HFFc6 (cell line): ENCODE measurements around the gene GOLGA2. TPM values are rescaled to one million over a fixed set of nuclear protein-coding genes. Genes with fewer than 3 reads are reported as not detected.
A peak's percentile ranks its signal among the peaks of the same experiment; 100 is the strongest.

ENCODE experiments used
- DNase-seq: peaks from one replicate; pipeline ENCODE4 v3.0.0-alpha.2; 2018
- H3K27ac Mint-ChIP-seq: 2 replicates; pipeline ENCODE4 v1.8.0; 2020; ENCODE audit warnings: mild to moderate bottlenecking, mixed read lengths
- H3K27me3 Mint-ChIP-seq: 2 replicates; pipeline ENCODE4 v1.8.0; 2021; ENCODE audit warnings: mild to moderate bottlenecking, moderate library complexity, mixed read lengths; ENCODE audit not compliant: insufficient read depth
- H3K36me3 Mint-ChIP-seq: 2 replicates; pipeline ENCODE4 v1.8.0; 2021; ENCODE audit warnings: low read depth, mixed read lengths
- H3K4me1 Mint-ChIP-seq: 2 replicates; pipeline ENCODE4 v1.8.0; 2020; ENCODE audit warnings: low read depth, mixed read lengths
- H3K4me3 Mint-ChIP-seq: 2 replicates; pipeline ENCODE4 v1.8.0; 2020; ENCODE audit warnings: mild to moderate bottlenecking, moderate library complexity, mixed read lengths
- H3K9me3 Mint-ChIP-seq: 2 replicates; pipeline ENCODE4 v1.8.0; 2020; ENCODE audit warnings: mild to moderate bottlenecking, mixed read lengths
- total RNA-seq, 6 experiments: library from RNA; stranded (reverse); fragmentation: NEBNext Ultra II Directional; extraction: Animal tissue kit (Norgen Biotek cat#: 25700); gene quantifications; 2 replicates in 1 of 6; 3 replicates in 5 of 6; pipeline ENCODE4 v1.2.3, GENCODE V29; 2021
- TF ChIP-seq, protein P1 (sequence below): fragments of 200-600 bp; sonication (generic); IDR thresholded peaks from 2 replicates; pipeline ENCODE4 v1.5.0; 2021; ENCODE audit warnings: antibody characterized with exemption, mild to moderate bottlenecking

GOLGA2 gene
- total RNA-seq, 6 experiments from 2014 or later, result 142 to 167 (median 156) TPM

DNA sequence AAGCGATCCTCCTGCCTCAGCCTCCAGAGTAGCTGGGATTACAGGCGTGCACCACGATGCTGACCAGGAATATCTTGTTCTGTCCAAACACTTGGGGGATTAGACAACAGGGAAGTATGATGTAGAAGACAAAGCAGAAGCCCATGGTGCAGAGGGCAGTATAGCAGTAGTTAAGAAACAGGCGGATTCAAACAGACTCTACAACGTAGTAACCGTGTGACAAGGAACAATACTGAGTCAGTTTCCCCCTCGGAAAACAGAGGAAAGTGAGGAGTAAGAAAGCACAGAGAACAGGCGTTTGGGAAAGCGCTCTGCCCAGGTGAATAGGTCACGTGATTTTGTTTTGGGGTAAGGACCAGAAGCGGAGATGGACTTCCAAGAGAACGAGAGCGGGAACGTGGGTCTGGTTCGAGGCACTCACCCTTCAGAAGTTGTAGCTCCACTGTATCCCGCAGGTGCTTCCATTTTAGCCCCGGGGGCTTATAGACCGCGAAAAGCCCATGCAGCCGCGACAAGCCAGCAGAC lies 46.1 kb upstream of the GOLGA2 start:
- H3K9me3 Mint-ChIP-seq, result no peaks in the 10 kb centered on the region
- peaks cover 2% of the 10 kb centered on the region for H3K27me3 Mint-ChIP-seq
- no peak for DNase-seq
- H3K4me3 Mint-ChIP-seq, result peak overlapping the region; percentile 95
- peaks cover 9% of the 10 kb centered on the region; the same call in 1 of the 2 replicates for H3K36me3 Mint-ChIP-seq
- H3K4me1 Mint-ChIP-seq, result peaks cover 5% of the 10 kb centered on the region; the same call in 1 of the 2 replicates
- TF ChIP-seq, protein P1, sequence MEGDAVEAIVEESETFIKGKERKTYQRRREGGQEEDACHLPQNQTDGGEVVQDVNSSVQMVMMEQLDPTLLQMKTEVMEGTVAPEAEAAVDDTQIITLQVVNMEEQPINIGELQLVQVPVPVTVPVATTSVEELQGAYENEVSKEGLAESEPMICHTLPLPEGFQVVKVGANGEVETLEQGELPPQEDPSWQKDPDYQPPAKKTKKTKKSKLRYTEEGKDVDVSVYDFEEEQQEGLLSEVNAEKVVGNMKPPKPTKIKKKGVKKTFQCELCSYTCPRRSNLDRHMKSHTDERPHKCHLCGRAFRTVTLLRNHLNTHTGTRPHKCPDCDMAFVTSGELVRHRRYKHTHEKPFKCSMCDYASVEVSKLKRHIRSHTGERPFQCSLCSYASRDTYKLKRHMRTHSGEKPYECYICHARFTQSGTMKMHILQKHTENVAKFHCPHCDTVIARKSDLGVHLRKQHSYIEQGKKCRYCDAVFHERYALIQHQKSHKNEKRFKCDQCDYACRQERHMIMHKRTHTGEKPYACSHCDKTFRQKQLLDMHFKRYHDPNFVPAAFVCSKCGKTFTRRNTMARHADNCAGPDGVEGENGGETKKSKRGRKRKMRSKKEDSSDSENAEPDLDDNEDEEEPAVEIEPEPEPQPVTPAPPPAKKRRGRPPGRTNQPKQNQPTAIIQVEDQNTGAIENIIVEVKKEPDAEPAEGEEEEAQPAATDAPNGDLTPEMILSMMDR, result no peak
- peak overlapping the region; percentile 98 for H3K27ac Mint-ChIP-seq

DNA sequence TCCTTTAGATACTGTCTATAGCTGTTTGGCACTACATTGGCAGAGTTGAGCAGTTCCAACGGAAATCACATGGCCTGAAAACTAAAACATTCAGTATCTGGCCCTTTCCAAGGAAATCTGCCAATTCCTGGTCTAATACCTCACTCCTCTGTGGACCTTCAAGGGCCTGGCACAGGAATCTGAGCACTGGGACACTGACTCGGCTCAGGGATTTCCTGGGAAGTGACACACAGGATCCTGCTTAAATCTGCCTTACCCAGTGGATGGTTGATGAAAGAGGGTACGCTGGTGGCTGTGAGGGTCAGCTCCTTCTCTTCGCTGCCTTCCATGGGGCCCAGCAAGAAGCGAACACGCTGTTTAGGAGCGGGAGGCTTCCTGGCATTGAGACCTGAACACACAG lies 45.5 kb upstream of the GOLGA2 start:
- Mint-ChIP-seq H3K4me3 (peak overlapping the region; percentile 95), H3K27me3 (peaks cover 2% of the 10 kb centered on the region), H3K4me1 (peaks cover 5% of the 10 kb centered on the region; the same call in 1 of the 2 replicates), H3K9me3 (no peaks in the 10 kb centered on the region), H3K36me3 (peaks cover 9% of the 10 kb centered on the region; the same call in 1 of the 2 replicates), H3K27ac (no peak overlapping the region)
- DNase-seq, result no peak
- TF ChIP-seq, protein P1, result no peak

DNA sequence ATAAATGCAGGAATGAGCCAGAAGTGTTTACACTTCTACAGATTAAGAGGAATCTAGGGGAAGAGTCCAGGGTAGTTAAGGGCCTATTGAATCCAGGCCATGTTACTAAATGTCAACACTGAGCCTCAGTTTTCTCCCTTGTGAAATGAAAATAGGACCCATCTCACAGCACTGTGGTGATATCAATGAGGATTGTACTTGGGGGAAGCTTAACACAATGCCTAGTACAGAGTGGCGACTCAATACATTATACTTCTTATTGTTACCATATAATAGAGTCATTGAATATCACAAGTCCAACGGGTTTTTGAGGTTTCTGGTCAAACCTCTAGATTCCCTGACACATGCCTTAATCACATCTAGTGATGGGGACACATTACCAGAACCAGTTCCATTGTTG lies 41.8 kb upstream of the GOLGA2 start:
- no peaks in the 10 kb centered on the region for H3K9me3 Mint-ChIP-seq
- TF ChIP-seq, protein P1, result no peak
- H3K4me1 Mint-ChIP-seq, result no peaks in the 10 kb centered on the region
- H3K27me3 Mint-ChIP-seq, result no peaks in the 10 kb centered on the region; the same call in 1 of the 2 replicates
- no peak overlapping the region for H3K4me3 Mint-ChIP-seq
- no peaks in the 10 kb centered on the region for H3K36me3 Mint-ChIP-seq
- H3K27ac Mint-ChIP-seq, result no peak overlapping the region
- DNase-seq, result no peak

DNA sequence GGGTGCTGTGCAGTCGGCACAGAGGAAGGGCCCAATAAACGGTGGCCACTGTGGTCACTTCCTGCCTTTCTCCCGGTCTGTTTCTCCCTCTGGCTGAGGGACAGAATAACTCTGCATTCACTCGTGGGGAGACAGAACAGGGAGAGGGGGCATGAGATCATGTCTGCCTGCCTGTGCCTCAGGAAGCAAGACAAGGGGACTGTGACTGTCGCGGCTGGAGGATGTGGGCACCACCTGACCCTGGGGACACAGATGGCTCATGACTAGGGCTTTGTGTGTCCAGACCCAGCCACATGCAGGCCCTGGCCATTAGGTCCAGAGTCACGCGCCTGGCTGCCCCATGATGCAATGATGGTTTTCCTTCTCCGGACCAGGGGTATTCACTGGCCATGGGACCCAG lies 40.6 kb upstream of the GOLGA2 start:
- Mint-ChIP-seq H3K27me3 (no peaks in the 10 kb centered on the region; the same call in 1 of the 2 replicates), H3K4me3 (no peak overlapping the region), H3K27ac (no peak overlapping the region), H3K36me3 (peaks cover 4% of the 10 kb centered on the region), H3K9me3 (no peaks in the 10 kb centered on the region), H3K4me1 (no peaks in the 10 kb centered on the region)
- no peak for DNase-seq
- TF ChIP-seq, protein P1, result no peak

DNA sequence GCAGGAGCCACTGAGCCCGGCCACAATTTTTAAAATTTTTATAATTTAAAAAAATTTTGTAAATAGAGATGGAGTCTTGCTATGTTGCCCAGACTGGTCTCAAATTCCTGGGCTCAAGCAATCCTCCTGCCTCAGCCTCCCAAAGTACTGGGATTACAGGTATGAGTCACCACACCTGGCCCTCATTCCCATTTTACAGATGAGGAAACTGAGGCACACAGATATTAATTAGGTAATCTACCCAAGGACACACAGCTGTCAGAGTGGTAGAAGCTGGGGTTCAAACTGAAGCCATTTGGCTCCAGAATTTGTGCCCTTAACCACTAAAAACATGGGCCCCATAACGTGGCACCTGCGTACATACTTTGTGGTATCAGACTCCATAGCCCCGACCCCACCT lies 38.9 kb upstream of the GOLGA2 start:
- no peaks in the 10 kb centered on the region for H3K4me1 Mint-ChIP-seq
- H3K36me3 Mint-ChIP-seq, result peaks cover 10% of the 10 kb centered on the region
- no peak overlapping the region for H3K4me3 Mint-ChIP-seq
- H3K27me3 Mint-ChIP-seq, result no peaks in the 10 kb centered on the region; the same call in 1 of the 2 replicates
- H3K9me3 Mint-ChIP-seq, result no peaks in the 10 kb centered on the region
- DNase-seq, result no peak
- TF ChIP-seq, protein P1, result no peak
- H3K27ac Mint-ChIP-seq, result no peak overlapping the region
